K562 (cell line): ENCODE results near the gene DDR1. TPM values are rescaled to one million over a fixed set of nuclear protein-coding genes. Genes with fewer than 3 reads are reported as not detected.

Source experiments
- CCNT2 ChIP-seq: IDR thresholded peaks from 2 replicates; pipeline ENCODE4 v1.6.1; 2011; ENCODE audit warnings: borderline replicate concordance, low read depth, mild to moderate bottlenecking, moderate library complexity, mixed read lengths, low read length; ENCODE audit not compliant: insufficient read length; ENCODE audit errors: extremely low read depth
- CXXC5 ChIP-seq: fragments of 250-450 bp; sonication (Bioruptor Pico); IDR thresholded peaks from 2 replicates; pipeline ENCODE4 v1.8.0; 2022; ENCODE audit warnings: inconsistent platforms, mild to moderate bottlenecking, moderate library complexity
- ESRRB ChIP-seq: fragments of 250-450 bp; sonication (Bioruptor Pico); IDR thresholded peaks from 2 replicates; pipeline ENCODE4 v1.5.0; 2020; ENCODE audit warnings: mild to moderate bottlenecking, moderate library complexity, borderline replicate concordance
- EWSR1 ChIP-seq: fragments of 450-650 bp; IDR thresholded peaks from 2 replicates; pipeline ENCODE4 v1.6.1; 2018; ENCODE audit warnings: borderline replicate concordance, mild to moderate bottlenecking, low read depth, moderate library complexity; ENCODE audit not compliant: partially characterized antibody
- EZH2 ChIP-seq: IDR thresholded peaks from 2 replicates; pipeline ENCODE4 v1.6.1; 2012; ENCODE audit warnings: low read depth, mild to moderate bottlenecking, inconsistent platforms, low read length, borderline replicate concordance
- GTF2B ChIP-seq: IDR thresholded peaks from 2 replicates; pipeline ENCODE4 v1.6.1; 2011; ENCODE audit not compliant: insufficient read length; ENCODE audit errors: extremely low read depth
- NUFIP1 ChIP-seq: fragments of 450-650 bp; IDR thresholded peaks from 2 replicates; pipeline ENCODE4 v1.6.1; 2018; ENCODE audit not compliant: partially characterized antibody
- PHF20 ChIP-seq: fragments of 450-650 bp; IDR thresholded peaks from 2 replicates; pipeline ENCODE4 v1.6.1; 2018; ENCODE audit not compliant: partially characterized antibody
- POLR2AphosphoS5 ChIP-seq: IDR thresholded peaks from 2 replicates; pipeline ENCODE4 v1.6.1; 2011; ENCODE audit warnings: mild to moderate bottlenecking, low read depth, low read length, moderate library complexity; ENCODE audit not compliant: control insufficient read depth, insufficient read depth
- RFX7 ChIP-seq: fragments of 250-450 bp; sonication (Bioruptor Pico); IDR thresholded peaks from 2 replicates; pipeline ENCODE4 v1.5.1; 2021; ENCODE audit warnings: mild to moderate bottlenecking
- RNF219 ChIP-seq: fragments of 250-450 bp; sonication (Bioruptor Pico); IDR thresholded peaks from 2 replicates; pipeline ENCODE4 v1.5.0; 2022; ENCODE audit warnings: mild to moderate bottlenecking
- SETDB1 ChIP-seq: IDR thresholded peaks from one replicate; pipeline ENCODE4 v1.6.1; 2012; ENCODE audit warnings: low read length, control low read depth, inconsistent platforms
- SMARCA4 ChIP-seq: fragments of 450-650 bp; IDR thresholded peaks from 2 replicates; pipeline ENCODE4 v1.6.1; 2016
- TAF9B ChIP-seq: fragments of 450-650 bp; IDR thresholded peaks from 2 replicates; pipeline ENCODE4 v1.6.1; 2018; ENCODE audit warnings: mild to moderate bottlenecking; ENCODE audit not compliant: partially characterized antibody
- TCF3 ChIP-seq: sonication (generic); formaldehyde crosslinking; IDR thresholded peaks from 2 replicates; pipeline ENCODE4 v1.4.0; 2020; ENCODE audit warnings: mild to moderate bottlenecking, missing genetic modification reagents
- TFAM ChIP-seq: fragments of 250-450 bp; sonication (Bioruptor Pico); conservative IDR thresholded peaks from 2 replicates; pipeline ENCODE4 v1.5.0; 2021; ENCODE audit warnings: mild to moderate bottlenecking, moderate library complexity
- ZNF143 ChIP-seq: sonication (generic); formaldehyde crosslinking; IDR thresholded peaks from 2 replicates; pipeline ENCODE4 v1.9.0; 2022; ENCODE audit warnings: mild to moderate bottlenecking, missing genetic modification reagents
- ZNF212 ChIP-seq: fragments of 450-650 bp; formaldehyde crosslinking; IDR thresholded peaks from 2 replicates; pipeline ENCODE4 v1.4.0; 2020; ENCODE audit warnings: mild to moderate bottlenecking
- ZNF507 ChIP-seq: conservative IDR thresholded peaks from 2 replicates; pipeline ENCODE4 v1.6.1; 2017; ENCODE audit warnings: missing genetic modification characterization, missing compliant biosample characterization
- ZNF780A ChIP-seq: fragments of 250-450 bp; sonication (Bioruptor Pico); IDR thresholded peaks from 2 replicates; pipeline ENCODE4 v1.5.0; 2021; ENCODE audit warnings: mild to moderate bottlenecking
- polyA plus RNA-seq, 8 experiments: library from polyadenylated mRNA; depleted of rRNA in 4 of 8; stranded (reverse) in 5 of 8; unstranded in 3 of 8; fragments of >200 nt; fragmentation: Nextera tagmentation in 2 of 8; fragmentation: Illumina TruSeq in 1 of 8; extraction: Ambion mirVana in 2 of 8; extraction: Trizol in 1 of 8; gene quantifications; 2 replicates each; pipeline versions ENCODE4 v1.2.1 to v1.2.3, GENCODE V29; 2011 to 2014; ENCODE audit warnings: inconsistent platforms in 1 of 8, missing spikeins in 1 of 8
- total RNA-seq, 7 experiments: library from RNA; depleted of rRNA in 6 of 7; stranded (reverse); fragments of >200 nt in 6 of 7; fragmentation: Illumina TruSeq in 2 of 7; extraction: Trizol in 2 of 7; gene quantifications; 2 replicates each; pipeline versions ENCODE4 v1.2.1 to v1.2.3, GENCODE V29; 2011 to 2021; ENCODE audit warnings: low replicate concordance in 1 of 7
- TF ChIP-seq, protein P1 (sequence below), 3 experiments: fragments of 200-800 bp in 1 of 3; sonication (Bioruptor generic) in 1 of 3; sonication (generic) in 1 of 3; formaldehyde crosslinking in 1 of 3; IDR thresholded peaks; 2 replicates each; pipeline versions ENCODE4 v1.6.1 to v1.8.0; 2016 to 2022; ENCODE audit warnings: mild to moderate bottlenecking in 2 of 3, missing compliant biosample characterization in 2 of 3, missing genetic modification characterization in 2 of 3, missing genetic modification reagents in 1 of 3
- TF ChIP-seq, protein P2 (sequence below): fragments of 250-450 bp; sonication (Bioruptor Pico); IDR thresholded peaks from 2 replicates; pipeline ENCODE4 v1.9.0; 2021; ENCODE audit warnings: mild to moderate bottlenecking, inconsistent platforms

Gene DDR1
- total and polyA plus RNA-seq, 9 of the 15 experiments (the other 6 are each of a cell fraction or from before 2014, with no cell fraction given): 1.4 to 44.6 (median 12.2) TPM

GRCh38 chr6:30877419-30878262 lies 6.7 kb upstream of the DDR1 start (continued):
- no peak for TF ChIP-seq ESRRB
- TF ChIP-seq ZNF212 (CRISPR knock-in tag): no peak
- no peak for TF ChIP-seq ZNF143
- TF ChIP-seq TAF9B: no peak
- TF ChIP-seq CXXC5 (CRISPR knock-in tag): no peak
- TF ChIP-seq, protein P1, sequence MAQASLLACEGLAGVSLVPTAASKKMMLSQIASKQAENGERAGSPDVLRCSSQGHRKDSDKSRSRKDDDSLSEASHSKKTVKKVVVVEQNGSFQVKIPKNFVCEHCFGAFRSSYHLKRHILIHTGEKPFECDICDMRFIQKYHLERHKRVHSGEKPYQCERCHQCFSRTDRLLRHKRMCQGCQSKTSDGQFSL (CRISPR knock-in tag; IDR thresholded peaks at IDR 0.05): no peak
- TF ChIP-seq, protein P1 (tag; IDR thresholded peaks at IDR 0.05): no peak; a peak in 2 of 4 replicates
- TF ChIP-seq POLR2AphosphoS5: peak; percentile 51; the same call in 1 of the 2 replicates
- TF ChIP-seq RFX7 (CRISPR knock-in tag): no peak
- no peak for TF ChIP-seq PHF20
- TF ChIP-seq TCF3 (CRISPR knock-in tag): peak; percentile 45
- no peak for TF ChIP-seq CCNT2
- TF ChIP-seq, protein P2, sequence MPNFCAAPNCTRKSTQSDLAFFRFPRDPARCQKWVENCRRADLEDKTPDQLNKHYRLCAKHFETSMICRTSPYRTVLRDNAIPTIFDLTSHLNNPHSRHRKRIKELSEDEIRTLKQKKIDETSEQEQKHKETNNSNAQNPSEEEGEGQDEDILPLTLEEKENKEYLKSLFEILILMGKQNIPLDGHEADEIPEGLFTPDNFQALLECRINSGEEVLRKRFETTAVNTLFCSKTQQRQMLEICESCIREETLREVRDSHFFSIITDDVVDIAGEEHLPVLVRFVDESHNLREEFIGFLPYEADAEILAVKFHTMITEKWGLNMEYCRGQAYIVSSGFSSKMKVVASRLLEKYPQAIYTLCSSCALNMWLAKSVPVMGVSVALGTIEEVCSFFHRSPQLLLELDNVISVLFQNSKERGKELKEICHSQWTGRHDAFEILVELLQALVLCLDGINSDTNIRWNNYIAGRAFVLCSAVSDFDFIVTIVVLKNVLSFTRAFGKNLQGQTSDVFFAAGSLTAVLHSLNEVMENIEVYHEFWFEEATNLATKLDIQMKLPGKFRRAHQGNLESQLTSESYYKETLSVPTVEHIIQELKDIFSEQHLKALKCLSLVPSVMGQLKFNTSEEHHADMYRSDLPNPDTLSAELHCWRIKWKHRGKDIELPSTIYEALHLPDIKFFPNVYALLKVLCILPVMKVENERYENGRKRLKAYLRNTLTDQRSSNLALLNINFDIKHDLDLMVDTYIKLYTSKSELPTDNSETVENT (CRISPR knock-in tag): peak; percentile 61; the same call in 1 of the 2 replicates
- TF ChIP-seq ZNF780A: no peak
- TF ChIP-seq ZNF507 (tag): no peak
- no peak for TF ChIP-seq RNF219 (CRISPR knock-in tag)
- TF ChIP-seq NUFIP1: no peak
- no peak for TF ChIP-seq EWSR1
- TF ChIP-seq GTF2B: no peak
- TF ChIP-seq TFAM (CRISPR knock-in tag): no peak
- TF ChIP-seq SMARCA4: peak; percentile 86
- TF ChIP-seq SETDB1: no peak
- TF ChIP-seq EZH2: no peak
